ENCODE measurements around the gene SLC6A19. TPM values are rescaled to one million over a fixed set of nuclear protein-coding genes. Genes with fewer than 3 reads are reported as not detected.

SLC6A19 gene
- total and polyA plus RNA-seq, 2 experiments from 2014 or later, result 5.2 to 5.8 TPM

DNA sequence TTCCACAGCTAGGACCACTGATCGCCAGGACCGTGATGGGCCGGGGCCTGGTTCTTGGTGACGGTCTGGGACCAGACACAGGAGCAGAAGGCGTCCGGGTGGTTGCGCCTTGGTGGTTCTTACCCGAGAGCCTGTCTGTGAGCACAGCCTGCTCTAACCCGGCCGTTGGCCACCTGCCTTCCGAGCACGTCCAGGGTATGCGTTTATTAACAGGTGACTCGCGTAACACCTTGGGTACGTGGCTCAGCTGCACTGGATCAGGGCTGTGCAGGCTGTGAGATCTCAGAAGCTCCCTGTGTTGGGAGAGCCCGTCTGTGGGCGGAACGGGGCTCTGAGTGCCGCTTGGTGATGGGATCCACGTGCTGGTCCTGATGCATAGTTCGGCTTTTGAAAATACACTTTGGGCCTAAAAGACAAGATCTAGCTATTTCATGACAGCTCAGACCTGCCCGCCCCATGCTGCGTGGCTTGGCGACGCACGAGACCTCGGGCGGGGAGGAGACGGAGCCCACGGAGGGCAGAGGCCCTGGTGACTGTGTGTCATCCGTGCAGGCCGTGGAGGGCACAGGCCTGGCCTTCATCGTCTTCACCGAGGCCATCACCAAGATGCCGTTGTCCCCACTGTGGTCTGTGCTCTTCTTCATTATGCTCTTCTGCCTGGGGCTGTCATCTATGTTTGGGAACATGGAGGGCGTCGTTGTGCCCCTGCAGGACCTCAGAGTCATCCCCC lies 17.1 kb downstream of the SLC6A19 start:
- H3K79me2 ChIP-seq, result no peaks in the 10 kb centered on the region
- no peaks in the 10 kb centered on the region for H3K9me3 ChIP-seq (ENCODE audit: low read depth)
- H3K36me3 ChIP-seq (replicated peaks; ENCODE audit: insufficient read depth, low read depth), result no peaks in the 10 kb centered on the region
- H3K27ac ChIP-seq, result no peak overlapping the region
- H2AFZ ChIP-seq, result no peak overlapping the region
- H3K4me1 ChIP-seq (ENCODE audit: insufficient read depth), result no peaks in the 10 kb centered on the region
- TF ChIP-seq EZH2 (IDR thresholded peaks at IDR 0.05; ENCODE audit: borderline replicate concordance), result no peak
- TF ChIP-seq, protein P1, sequence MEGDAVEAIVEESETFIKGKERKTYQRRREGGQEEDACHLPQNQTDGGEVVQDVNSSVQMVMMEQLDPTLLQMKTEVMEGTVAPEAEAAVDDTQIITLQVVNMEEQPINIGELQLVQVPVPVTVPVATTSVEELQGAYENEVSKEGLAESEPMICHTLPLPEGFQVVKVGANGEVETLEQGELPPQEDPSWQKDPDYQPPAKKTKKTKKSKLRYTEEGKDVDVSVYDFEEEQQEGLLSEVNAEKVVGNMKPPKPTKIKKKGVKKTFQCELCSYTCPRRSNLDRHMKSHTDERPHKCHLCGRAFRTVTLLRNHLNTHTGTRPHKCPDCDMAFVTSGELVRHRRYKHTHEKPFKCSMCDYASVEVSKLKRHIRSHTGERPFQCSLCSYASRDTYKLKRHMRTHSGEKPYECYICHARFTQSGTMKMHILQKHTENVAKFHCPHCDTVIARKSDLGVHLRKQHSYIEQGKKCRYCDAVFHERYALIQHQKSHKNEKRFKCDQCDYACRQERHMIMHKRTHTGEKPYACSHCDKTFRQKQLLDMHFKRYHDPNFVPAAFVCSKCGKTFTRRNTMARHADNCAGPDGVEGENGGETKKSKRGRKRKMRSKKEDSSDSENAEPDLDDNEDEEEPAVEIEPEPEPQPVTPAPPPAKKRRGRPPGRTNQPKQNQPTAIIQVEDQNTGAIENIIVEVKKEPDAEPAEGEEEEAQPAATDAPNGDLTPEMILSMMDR (IDR thresholded peaks at IDR 0.05; ENCODE audit: poor library complexity), result no peak
- no peak for TF ChIP-seq EZH2phosphoT487 (IDR thresholded peaks at IDR 0.05; ENCODE audit: low read depth, severe bottlenecking, unreplicated experiment)
- no peak for DNase-seq (ENCODE audit: low spot score)
- H3K4me3 ChIP-seq, result no peak overlapping the region
- no peaks in the 10 kb centered on the region for H4K20me1 ChIP-seq (ENCODE audit: insufficient read depth, poor library complexity, severe bottlenecking)
- WGBS (ENCODE audit: low lambda C conversion rate, missing lambda C conversion rate), result 95% methylated on average over 37 of the region's 38 CpGs
- no peak overlapping the region for H3K4me2 ChIP-seq
- no peaks in the 10 kb centered on the region for H3K9me2 ChIP-seq (replicated peaks; ENCODE audit: insufficient read depth)
- H3K27me3 ChIP-seq, result no peaks in the 10 kb centered on the region

DNA sequence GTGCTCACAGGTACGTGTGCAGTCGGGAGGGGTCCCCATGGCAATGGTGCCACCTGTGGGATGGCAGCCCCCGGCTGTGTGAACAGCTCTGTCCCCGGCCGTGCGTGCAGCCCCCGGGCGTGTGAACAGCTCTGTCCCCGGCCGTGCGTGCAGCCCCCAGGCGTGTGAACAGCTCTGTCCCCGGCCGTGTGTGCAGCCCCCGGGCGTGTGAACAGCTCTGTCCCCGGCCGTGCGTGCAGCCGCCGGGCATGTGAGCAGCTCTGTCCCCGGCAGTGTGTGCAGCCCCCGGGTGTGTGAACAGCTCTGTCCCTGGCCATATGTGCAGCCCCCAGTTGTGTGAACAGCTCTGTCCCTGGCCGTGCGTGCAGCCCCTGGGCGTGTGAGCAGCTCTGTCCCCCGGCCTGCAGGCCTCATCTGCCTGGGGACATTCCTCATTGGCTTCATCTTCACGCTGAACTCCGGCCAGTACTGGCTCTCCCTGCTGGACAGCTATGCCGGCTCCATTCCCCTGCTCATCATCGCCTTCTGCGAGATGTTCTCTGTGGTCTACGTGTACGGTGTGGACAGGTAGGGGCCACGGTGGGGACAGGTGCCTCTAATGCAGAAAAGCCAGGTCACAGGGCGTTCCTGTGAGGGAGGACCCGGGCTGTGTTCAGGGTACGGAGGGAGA lies 17.8 kb downstream of the SLC6A19 start:
- H3K27me3 ChIP-seq, result no peaks in the 10 kb centered on the region
- TF ChIP-seq, protein P1 (IDR thresholded peaks at IDR 0.05; ENCODE audit: poor library complexity), result no peak
- no peaks in the 10 kb centered on the region for H3K36me3 ChIP-seq (replicated peaks; ENCODE audit: insufficient read depth, low read depth)
- no peaks in the 10 kb centered on the region for H4K20me1 ChIP-seq (ENCODE audit: insufficient read depth, poor library complexity, severe bottlenecking)
- no peak overlapping the region for H3K27ac ChIP-seq
- H3K4me3 ChIP-seq, result no peak overlapping the region
- H3K79me2 ChIP-seq, result no peaks in the 10 kb centered on the region
- no peaks in the 10 kb centered on the region for H3K9me2 ChIP-seq (replicated peaks; ENCODE audit: insufficient read depth)
- H3K4me2 ChIP-seq, result no peak overlapping the region
- WGBS (ENCODE audit: low lambda C conversion rate, missing lambda C conversion rate), result 88% methylated on average over 27 of the region's 38 CpGs
- DNase-seq (ENCODE audit: low spot score), result no peak
- H3K9me3 ChIP-seq (ENCODE audit: low read depth), result no peaks in the 10 kb centered on the region
- no peaks in the 10 kb centered on the region for H3K4me1 ChIP-seq (ENCODE audit: insufficient read depth)
- H2AFZ ChIP-seq, result no peak overlapping the region

DNA sequence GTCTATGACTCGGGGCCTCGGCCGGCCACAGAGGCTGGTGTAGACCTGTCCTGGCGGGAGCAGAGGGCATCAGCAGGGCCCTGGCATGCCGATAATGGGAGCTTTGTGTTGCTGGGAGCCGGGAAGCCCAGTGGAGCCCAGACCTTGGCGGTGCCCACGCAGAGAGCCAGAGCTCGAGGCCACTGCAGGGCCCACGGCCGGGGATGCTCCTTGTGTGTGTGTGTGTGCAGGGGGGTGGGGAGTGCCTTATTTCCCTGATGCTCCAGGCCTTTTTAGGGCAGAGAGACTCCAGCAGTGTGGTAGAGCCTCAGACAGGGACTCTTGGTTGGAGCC lies 18.3 kb downstream of the SLC6A19 start:
- Histone ChIP-seq H3K79me2 (no peaks in the 10 kb centered on the region), H3K4me2 (no peak overlapping the region), H3K27ac (no peak overlapping the region), H3K9me3 (ENCODE audit: low read depth) (no peaks in the 10 kb centered on the region), H3K4me1 (ENCODE audit: insufficient read depth) (no peaks in the 10 kb centered on the region), H2AFZ (no peak overlapping the region), H3K9me2 (replicated peaks; ENCODE audit: insufficient read depth) (no peaks in the 10 kb centered on the region), H3K4me3 (no peak overlapping the region), H4K20me1 (ENCODE audit: insufficient read depth, poor library complexity, severe bottlenecking) (no peaks in the 10 kb centered on the region), H3K36me3 (replicated peaks; ENCODE audit: insufficient read depth, low read depth) (no peaks in the 10 kb centered on the region), H3K27me3 (no peaks in the 10 kb centered on the region)
- no peak for DNase-seq (ENCODE audit: low spot score)
- 96% methylated on average over 11 of the region's 11 CpGs for WGBS (ENCODE audit: low lambda C conversion rate, missing lambda C conversion rate)
- TF ChIP-seq, protein P1 (IDR thresholded peaks at IDR 0.05; ENCODE audit: poor library complexity), result no peak
- TF ChIP-seq EZH2 (IDR thresholded peaks at IDR 0.05; ENCODE audit: borderline replicate concordance) (no peak), EZH2phosphoT487 (IDR thresholded peaks at IDR 0.05; ENCODE audit: low read depth, severe bottlenecking, unreplicated experiment) (no peak)
